Activated CD8-positive, alpha-beta T cell treated with anti-CD3 and anti-CD28 coated beads, Interleukin-2, amount 10 ng/mL, durations not matched to agents 7 days and 5 days (primary cell): Measurements from ENCODE around the gene PTPN11. TPM values are rescaled to one million over a fixed set of nuclear protein-coding genes. Genes with fewer than 3 reads are reported as not detected.

Source experiments
- ATAC-seq: fragments of 150-1000 bp; cut with Tn5 transposase; one replicate; pipeline ENCODE4 v1.10.0; 2021; ENCODE audit warnings: moderate library complexity
- CTCF ChIA-PET: fragments of 350-600 bp; sonication (Branson Sonifier 250); formaldehyde crosslinking; loops from one replicate; lab custom pipeline; 2021; ENCODE audit warnings: antibody characterized with exemption; lab: Charles Lee
- POLR2A ChIA-PET: fragments of 350-600 bp; sonication (Branson Sonifier 250); formaldehyde crosslinking; loops from one replicate; lab custom pipeline; 2021; ENCODE audit warnings: antibody characterized with exemption; lab: Charles Lee
- DNase-seq: peaks from one replicate; pipeline ENCODE4 v3.0.0-alpha.2; 2020
- H3K27ac Mint-ChIP-seq: one replicate; pipeline ENCODE4 v1.8.0; 2021; ENCODE audit warnings: mild to moderate bottlenecking, mixed read lengths
- H3K27me3 Mint-ChIP-seq: one replicate; pipeline ENCODE4 v1.8.0; 2021; ENCODE audit warnings: low read depth, mixed read lengths
- H3K36me3 Mint-ChIP-seq: one replicate; pipeline ENCODE4 v1.8.0; 2021; ENCODE audit warnings: low read depth, mixed read lengths
- H3K4me1 Mint-ChIP-seq: one replicate; pipeline ENCODE4 v1.8.0; 2021; ENCODE audit warnings: low read depth, mixed read lengths
- H3K4me3 Mint-ChIP-seq: one replicate; pipeline ENCODE4 v1.8.0; 2021; ENCODE audit warnings: mild to moderate bottlenecking, mixed read lengths
- H3K9me3 Mint-ChIP-seq: one replicate; pipeline ENCODE4 v1.8.0; 2022; ENCODE audit warnings: mixed read lengths; ENCODE audit not compliant: insufficient read depth
- total RNA-seq, 2 experiments: library from RNA; stranded (reverse); gene quantifications; one replicate each; pipeline ENCODE4 v1.2.3, GENCODE V29; 2021

The PTPN11 gene
- total RNA-seq, 2 experiments from 2014 or later: 106 to 112 TPM

- H3K27me3 Mint-ChIP-seq: peaks cover 6% of the 10 kb centered on the region
- no peak for DNase-seq
- H3K9me3 Mint-ChIP-seq: no peaks in the 10 kb centered on the region
- CTCF ChIA-PET: no interaction called here
- POLR2A ChIA-PET: no interaction called here
- H3K4me3 Mint-ChIP-seq: no peak overlapping the region
- ATAC-seq: no peak
- H3K36me3 Mint-ChIP-seq: no peaks in the 10 kb centered on the region
- no peaks in the 10 kb centered on the region for H3K4me1 Mint-ChIP-seq
- no peak overlapping the region for H3K27ac Mint-ChIP-seq
Measured at GRCh38 chr12:112557951-112558630, 139.3 kb downstream of the PTPN11 start.

Other genes with a start within 250 kb of the PTPN11 start
- 10 to 100 TPM; 39.3 to 47.8 TPM for gene HECTD4, start 36.5 kb upstream of the PTPN11 start, total RNA-seq
- gene RPL6, start 9.3 kb upstream of the PTPN11 start, total RNA-seq: 1,000 to 10,000 TPM; 1,104 to 1,130 TPM